Measurements from ENCODE around the gene MRTFA. TPM values are rescaled to one million over a fixed set of nuclear protein-coding genes. Genes with fewer than 3 reads are reported as not detected.

MRTFA gene
- total RNA-seq, 2 experiments from 2014 or later: 55.3 to 58.9 TPM

DNA sequence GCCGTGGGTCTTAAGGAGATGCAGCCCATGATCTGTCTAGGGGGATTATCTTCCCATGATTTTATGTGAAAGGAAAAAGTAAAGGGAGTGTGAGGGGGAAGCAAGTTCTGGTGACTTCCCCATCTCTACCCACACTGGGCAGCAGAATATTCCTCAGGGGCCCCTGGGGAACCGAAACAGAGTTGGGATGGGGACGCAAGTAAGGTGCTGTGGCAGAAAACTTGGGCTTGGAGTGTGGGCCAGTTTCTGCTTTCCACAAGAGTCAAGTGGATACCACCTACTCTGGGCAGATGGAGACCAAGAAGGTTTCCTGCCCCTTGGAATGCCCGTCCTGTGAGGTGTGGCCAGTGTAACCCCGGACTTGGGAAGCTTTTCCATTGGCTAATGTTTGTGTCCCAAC lies 201.8 kb downstream of the MRTFA start:
- no peaks in the 10 kb centered on the region for H3K27me3 Mint-ChIP-seq
- Histone ChIP-seq H3K4me3 (ENCODE audit: low read length) (no peak overlapping the region), H3K9me3 (ENCODE audit: control insufficient read depth in 1 of 2, insufficient read depth in 1 of 2, low read length in 2 of 2) (no peaks in the 10 kb centered on the region), H3K4me1 (ENCODE audit: insufficient read depth, low read length) (peaks cover 21% of the 10 kb centered on the region), H3K27me3 (ENCODE audit: control insufficient read depth in 1 of 2, insufficient read depth in 2 of 2, low read length in 2 of 2) (no peaks in the 10 kb centered on the region), H3K36me3 (ENCODE audit: insufficient read depth, low read length) (peaks cover 62% of the 10 kb centered on the region), H3K27ac (ENCODE audit: low read depth in 1 of 2, low read length in 2 of 2) (no peak overlapping the region)
- peaks cover 45% of the 10 kb centered on the region for H3K4me1 Mint-ChIP-seq (ENCODE audit: low read depth)
- TF ChIP-seq, protein P1, sequence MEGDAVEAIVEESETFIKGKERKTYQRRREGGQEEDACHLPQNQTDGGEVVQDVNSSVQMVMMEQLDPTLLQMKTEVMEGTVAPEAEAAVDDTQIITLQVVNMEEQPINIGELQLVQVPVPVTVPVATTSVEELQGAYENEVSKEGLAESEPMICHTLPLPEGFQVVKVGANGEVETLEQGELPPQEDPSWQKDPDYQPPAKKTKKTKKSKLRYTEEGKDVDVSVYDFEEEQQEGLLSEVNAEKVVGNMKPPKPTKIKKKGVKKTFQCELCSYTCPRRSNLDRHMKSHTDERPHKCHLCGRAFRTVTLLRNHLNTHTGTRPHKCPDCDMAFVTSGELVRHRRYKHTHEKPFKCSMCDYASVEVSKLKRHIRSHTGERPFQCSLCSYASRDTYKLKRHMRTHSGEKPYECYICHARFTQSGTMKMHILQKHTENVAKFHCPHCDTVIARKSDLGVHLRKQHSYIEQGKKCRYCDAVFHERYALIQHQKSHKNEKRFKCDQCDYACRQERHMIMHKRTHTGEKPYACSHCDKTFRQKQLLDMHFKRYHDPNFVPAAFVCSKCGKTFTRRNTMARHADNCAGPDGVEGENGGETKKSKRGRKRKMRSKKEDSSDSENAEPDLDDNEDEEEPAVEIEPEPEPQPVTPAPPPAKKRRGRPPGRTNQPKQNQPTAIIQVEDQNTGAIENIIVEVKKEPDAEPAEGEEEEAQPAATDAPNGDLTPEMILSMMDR (IDR thresholded peaks at IDR 0.05): no peak
- POLR2A ChIA-PET: interaction anchor here (0.6 to 1.5 kb wide), 2 partner anchors 15 to 284 kb away, joined by 3 to 4 read pairs; no protein-coding TSS in a partner anchor
- DNase-seq (no peak), ATAC-seq (ENCODE audit: poor library complexity) (no peak)
- H3K9me3 Mint-ChIP-seq: no peaks in the 10 kb centered on the region
- peaks cover 77% of the 10 kb centered on the region for H3K36me3 Mint-ChIP-seq (ENCODE audit: low read depth)
- intact Hi-C loops (cut with DNase I, micrococcal nuclease): loop anchor here in 1 of 2 experiments (5.0 kb wide), 1 partner anchor 463 kb away; no protein-coding TSS in a partner anchor
- no peak overlapping the region for H3K27ac Mint-ChIP-seq
- CTCF ChIA-PET: interaction anchor here (0.7 to 3.5 kb wide), 3 partner anchors 52 to 239 kb away, joined by 3 to 39 read pairs (median 3); no protein-coding TSS in a partner anchor
- H3K4me3 Mint-ChIP-seq: no peak overlapping the region

DNA sequence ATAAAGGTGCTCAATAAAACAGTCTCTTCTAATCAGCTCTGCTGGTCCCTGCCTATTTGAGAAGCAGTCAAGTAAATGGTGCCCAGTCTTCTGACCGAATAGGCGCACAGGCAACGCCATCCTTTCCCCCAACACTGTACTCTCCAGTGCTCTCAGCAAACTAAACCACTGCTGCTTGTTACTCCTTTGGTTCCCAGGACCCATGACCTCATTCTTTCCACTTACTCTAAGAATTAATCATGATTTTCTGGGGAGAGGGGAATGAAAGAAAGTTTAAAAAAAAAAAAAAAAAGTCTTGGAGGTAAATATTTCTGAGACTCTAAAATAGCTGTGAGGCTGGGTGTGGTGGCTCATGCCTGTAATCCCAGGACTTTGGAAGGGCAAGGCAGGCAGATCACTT lies 202.4 kb downstream of the MRTFA start:
- H3K27ac ChIP-seq (ENCODE audit: low read depth in 1 of 2, low read length in 2 of 2): no peak overlapping the region
- no peak overlapping the region for H3K4me3 ChIP-seq (ENCODE audit: low read length)
- peak overlapping the region; percentile 33 for H3K27ac Mint-ChIP-seq
- no peak overlapping the region for H3K4me3 Mint-ChIP-seq
- peaks cover 42% of the 10 kb centered on the region for H3K4me1 Mint-ChIP-seq (ENCODE audit: low read depth)
- peaks cover 79% of the 10 kb centered on the region for H3K36me3 Mint-ChIP-seq (ENCODE audit: low read depth)
- H3K9me3 ChIP-seq (ENCODE audit: control insufficient read depth in 1 of 2, insufficient read depth in 1 of 2, low read length in 2 of 2): no peaks in the 10 kb centered on the region
- ChIA-PET POLR2A (interaction anchor here (0.6 kb wide), 1 partner anchor 284 kb away, joined by 4 read pairs; no protein-coding TSS in a partner anchor), CTCF (interaction anchor here (0.7 to 1.2 kb wide), 2 partner anchors 53 to 240 kb away, joined by 3 read pairs; no protein-coding TSS in a partner anchor)
- DNase-seq (no peak), ATAC-seq (ENCODE audit: poor library complexity) (no peak)
- TF ChIP-seq, protein P1 (IDR thresholded peaks at IDR 0.05): no peak
- H3K36me3 ChIP-seq (ENCODE audit: insufficient read depth, low read length): peaks cover 66% of the 10 kb centered on the region
- intact Hi-C loops (cut with DNase I, micrococcal nuclease): no loop called here
- H3K9me3 Mint-ChIP-seq: no peaks in the 10 kb centered on the region
- peaks cover 17% of the 10 kb centered on the region for H3K4me1 ChIP-seq (ENCODE audit: insufficient read depth, low read length)
- H3K27me3 Mint-ChIP-seq: no peaks in the 10 kb centered on the region
- no peaks in the 10 kb centered on the region for H3K27me3 ChIP-seq (ENCODE audit: control insufficient read depth in 1 of 2, insufficient read depth in 2 of 2, low read length in 2 of 2)

DNA sequence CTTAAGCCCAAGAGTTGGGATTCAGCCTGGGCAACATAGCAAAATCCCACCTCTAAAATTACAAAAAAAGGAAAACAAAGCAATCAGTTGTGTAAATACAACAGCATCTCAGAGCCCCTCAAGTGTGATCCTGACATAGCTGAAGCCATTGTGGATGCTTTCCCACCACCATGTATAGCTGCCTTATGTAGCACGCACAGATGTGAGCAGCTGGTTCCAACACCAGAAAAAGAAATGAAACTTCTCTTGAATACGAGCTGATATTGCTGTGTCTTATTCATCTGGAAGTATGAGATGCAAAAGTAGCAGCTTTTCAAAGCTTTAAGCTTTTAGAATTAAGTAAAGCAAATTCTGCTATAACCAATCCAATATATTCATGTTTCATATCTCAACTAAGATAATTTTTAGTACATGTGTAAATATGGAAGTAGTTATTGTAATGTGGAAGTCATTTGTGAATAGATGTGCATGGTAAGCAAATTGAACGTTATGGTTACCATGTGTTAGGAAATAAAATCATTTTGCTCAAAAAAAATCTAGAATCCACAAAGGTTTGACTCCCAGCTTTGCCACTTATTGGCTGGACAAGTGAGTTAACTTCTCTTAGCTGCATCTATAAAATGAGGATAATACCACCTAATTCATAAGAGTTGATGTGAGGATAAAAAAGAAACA lies 203.0 kb downstream of the MRTFA start:
- H3K4me1 ChIP-seq (ENCODE audit: insufficient read depth, low read length): peaks cover 21% of the 10 kb centered on the region
- ChIA-PET POLR2A (no interaction called here), CTCF (interaction anchor here (1.2 kb wide), 1 partner anchor 54 kb away, joined by 3 read pairs; no protein-coding TSS in a partner anchor)
- H3K27ac ChIP-seq (ENCODE audit: low read depth in 1 of 2, low read length in 2 of 2): no peak overlapping the region
- Mint-ChIP-seq H3K27me3 (no peaks in the 10 kb centered on the region), H3K9me3 (no peaks in the 10 kb centered on the region), H3K4me1 (ENCODE audit: low read depth) (peaks cover 43% of the 10 kb centered on the region), H3K4me3 (no peak overlapping the region), H3K27ac (peak overlapping the region; percentile 33), H3K36me3 (ENCODE audit: low read depth) (peaks cover 79% of the 10 kb centered on the region)
- intact Hi-C loops (cut with DNase I, micrococcal nuclease): no loop called here
- DNase-seq (no peak), ATAC-seq (ENCODE audit: poor library complexity) (no peak)
- H3K27me3 ChIP-seq (ENCODE audit: control insufficient read depth in 1 of 2, insufficient read depth in 2 of 2, low read length in 2 of 2): no peaks in the 10 kb centered on the region
- H3K4me3 ChIP-seq (ENCODE audit: low read length): no peak overlapping the region
- H3K36me3 ChIP-seq (ENCODE audit: insufficient read depth, low read length): peaks cover 72% of the 10 kb centered on the region
- TF ChIP-seq, protein P1 (IDR thresholded peaks at IDR 0.05): no peak
- H3K9me3 ChIP-seq (ENCODE audit: control insufficient read depth in 1 of 2, insufficient read depth in 1 of 2, low read length in 2 of 2): no peaks in the 10 kb centered on the region

Measured in CD4-positive, alpha-beta T cell (primary cell).